Calu3 (cell line): ENCODE data around the gene ANAPC10. TPM values are rescaled to one million over a fixed set of nuclear protein-coding genes. Genes with fewer than 3 reads are reported as not detected.

Source experiments
- BruUV-seq: library from RNA; stranded (reverse); fragments of 400-500 nt; replicated peaks from 2 replicates; lab custom pipeline; 2021; lab: Mats Ljungman, UMichigan
- CTCF ChIA-PET: fragments of 300-600 bp; sonication (Branson Sonifier 250); formaldehyde crosslinking; loops from one replicate; lab custom pipeline; 2022; ENCODE audit warnings: antibody characterized with exemption; lab: Charles Lee
- DNase-seq: peaks from one replicate; pipeline ENCODE4 v3.0.0; 2022
- H3K27ac Mint-ChIP-seq: one replicate; pipeline ENCODE4 v1.8.0; 2022; ENCODE audit warnings: mixed read lengths; ENCODE audit not compliant: unreplicated experiment
- H3K27me3 Mint-ChIP-seq: one replicate; pipeline ENCODE4 v1.8.0; 2022; ENCODE audit warnings: mixed read lengths; ENCODE audit not compliant: unreplicated experiment
- H3K36me3 Mint-ChIP-seq: one replicate; pipeline ENCODE4 v1.8.0; 2022; ENCODE audit warnings: mild to moderate bottlenecking, moderate library complexity, mixed read lengths; ENCODE audit not compliant: insufficient read depth, unreplicated experiment
- H3K4me1 Mint-ChIP-seq: one replicate; pipeline ENCODE4 v1.8.0; 2022; ENCODE audit warnings: mild to moderate bottlenecking, low read depth, mixed read lengths; ENCODE audit not compliant: unreplicated experiment
- H3K4me3 Mint-ChIP-seq: one replicate; pipeline ENCODE4 v1.8.0; 2022; ENCODE audit warnings: mild to moderate bottlenecking, low read depth, moderate library complexity, mixed read lengths; ENCODE audit not compliant: unreplicated experiment
- H3K9me3 Mint-ChIP-seq: one replicate; pipeline ENCODE4 v1.8.0; 2022; ENCODE audit warnings: low read depth, mixed read lengths; ENCODE audit not compliant: unreplicated experiment
- intact Hi-C: fragments of 100-400 bp; cut with micrococcal nuclease; formaldehyde crosslinking; loops from one replicate; pipeline ENCODE4 v1.10.0; 2022; ENCODE audit not compliant: unreplicated experiment
- total RNA-seq: library from RNA; stranded (reverse); gene quantifications from 2 replicates; pipeline ENCODE4 v1.2.3, GENCODE V29; 2022
- TF ChIP-seq, protein P1 (sequence below): fragments of 200-600 bp; IDR thresholded peaks from one replicate; pipeline ENCODE4 v1.8.0; 2022; ENCODE audit warnings: antibody characterized with exemption; ENCODE audit not compliant: unreplicated experiment

Gene ANAPC10
- total RNA-seq, 1 experiment from 2014 or later, result 14.1 TPM

DNA sequence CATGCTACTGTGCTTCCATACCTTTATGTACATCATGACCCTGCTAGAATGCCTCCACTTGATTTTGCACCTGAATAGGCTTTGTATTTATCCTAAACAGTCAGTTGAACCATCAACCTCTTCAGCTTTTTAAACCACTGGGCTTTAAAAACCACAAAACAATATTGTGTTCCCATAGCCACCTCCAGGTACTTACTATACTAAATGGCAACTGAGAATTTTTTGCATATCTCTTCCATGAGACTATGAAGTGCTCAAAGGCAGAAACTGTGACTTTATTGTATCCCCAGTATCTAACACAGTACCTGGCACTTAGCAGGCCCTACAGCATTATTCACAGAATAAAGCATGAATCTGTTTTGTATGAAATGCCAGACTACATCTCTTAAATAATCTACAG lies 39.7 kb downstream of the ANAPC10 start:
- H3K27ac Mint-ChIP-seq, result no peak overlapping the region
- no peaks in the 10 kb centered on the region for H3K27me3 Mint-ChIP-seq
- DNase-seq, result no peak
- TF ChIP-seq, protein P1, sequence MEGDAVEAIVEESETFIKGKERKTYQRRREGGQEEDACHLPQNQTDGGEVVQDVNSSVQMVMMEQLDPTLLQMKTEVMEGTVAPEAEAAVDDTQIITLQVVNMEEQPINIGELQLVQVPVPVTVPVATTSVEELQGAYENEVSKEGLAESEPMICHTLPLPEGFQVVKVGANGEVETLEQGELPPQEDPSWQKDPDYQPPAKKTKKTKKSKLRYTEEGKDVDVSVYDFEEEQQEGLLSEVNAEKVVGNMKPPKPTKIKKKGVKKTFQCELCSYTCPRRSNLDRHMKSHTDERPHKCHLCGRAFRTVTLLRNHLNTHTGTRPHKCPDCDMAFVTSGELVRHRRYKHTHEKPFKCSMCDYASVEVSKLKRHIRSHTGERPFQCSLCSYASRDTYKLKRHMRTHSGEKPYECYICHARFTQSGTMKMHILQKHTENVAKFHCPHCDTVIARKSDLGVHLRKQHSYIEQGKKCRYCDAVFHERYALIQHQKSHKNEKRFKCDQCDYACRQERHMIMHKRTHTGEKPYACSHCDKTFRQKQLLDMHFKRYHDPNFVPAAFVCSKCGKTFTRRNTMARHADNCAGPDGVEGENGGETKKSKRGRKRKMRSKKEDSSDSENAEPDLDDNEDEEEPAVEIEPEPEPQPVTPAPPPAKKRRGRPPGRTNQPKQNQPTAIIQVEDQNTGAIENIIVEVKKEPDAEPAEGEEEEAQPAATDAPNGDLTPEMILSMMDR, result no peak
- no TSS peak for BruUV-seq
- no peaks in the 10 kb centered on the region for H3K4me1 Mint-ChIP-seq
- H3K4me3 Mint-ChIP-seq, result no peak overlapping the region
- H3K36me3 Mint-ChIP-seq, result no peaks in the 10 kb centered on the region
- CTCF ChIA-PET, result interaction anchor here (0.8 kb wide), 1 partner anchor 11 kb away, joined by 3 read pairs; no protein-coding TSS in a partner anchor
- intact Hi-C loops, result no loop called here
- no peaks in the 10 kb centered on the region for H3K9me3 Mint-ChIP-seq

DNA sequence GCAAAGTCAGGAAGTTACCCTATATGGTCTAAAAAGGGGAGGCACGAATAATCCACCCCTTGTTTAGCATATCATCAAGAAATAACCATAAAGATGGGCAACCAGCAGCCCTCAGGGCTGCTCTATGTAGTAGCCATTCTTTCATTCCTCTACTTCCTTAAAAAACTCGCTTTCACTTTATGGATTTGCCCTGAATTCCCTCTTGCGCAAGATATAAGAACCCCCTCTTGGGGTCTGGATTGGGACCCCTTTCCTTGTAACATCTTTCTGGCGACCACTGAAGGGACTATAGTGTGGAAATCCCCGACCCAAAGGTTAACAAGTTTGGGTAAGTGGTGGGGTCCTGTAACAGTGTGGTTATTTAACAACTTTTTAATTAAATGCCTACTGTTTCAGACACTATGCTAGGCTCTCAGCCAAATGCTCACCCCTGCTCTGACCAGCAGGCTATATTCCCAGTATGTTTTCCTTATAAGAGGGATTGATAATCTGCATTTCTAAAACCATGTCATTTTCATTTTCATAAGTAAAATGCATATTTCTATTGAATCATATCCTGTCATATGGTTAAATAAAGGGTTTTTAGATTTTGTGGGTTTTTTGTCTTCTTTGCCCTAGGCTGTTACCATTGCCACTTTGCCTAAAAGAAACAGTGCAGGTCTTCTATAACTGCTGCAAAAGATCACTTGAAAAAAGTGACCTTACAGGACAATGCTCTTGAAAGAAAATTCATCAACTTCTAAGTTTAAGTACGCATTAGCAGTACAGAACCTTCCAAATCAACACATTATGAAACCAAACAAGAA lies 41.5 kb downstream of the ANAPC10 start:
- H3K27ac Mint-ChIP-seq, result no peak overlapping the region
- no peaks in the 10 kb centered on the region for H3K27me3 Mint-ChIP-seq
- H3K4me3 Mint-ChIP-seq, result no peak overlapping the region
- no TSS peak for BruUV-seq
- no peaks in the 10 kb centered on the region for H3K36me3 Mint-ChIP-seq
- intact Hi-C loops, result no loop called here
- CTCF ChIA-PET, result no interaction called here
- no peak for DNase-seq
- TF ChIP-seq, protein P1, result no peak
- no peaks in the 10 kb centered on the region for H3K4me1 Mint-ChIP-seq
- no peaks in the 10 kb centered on the region for H3K9me3 Mint-ChIP-seq

DNA sequence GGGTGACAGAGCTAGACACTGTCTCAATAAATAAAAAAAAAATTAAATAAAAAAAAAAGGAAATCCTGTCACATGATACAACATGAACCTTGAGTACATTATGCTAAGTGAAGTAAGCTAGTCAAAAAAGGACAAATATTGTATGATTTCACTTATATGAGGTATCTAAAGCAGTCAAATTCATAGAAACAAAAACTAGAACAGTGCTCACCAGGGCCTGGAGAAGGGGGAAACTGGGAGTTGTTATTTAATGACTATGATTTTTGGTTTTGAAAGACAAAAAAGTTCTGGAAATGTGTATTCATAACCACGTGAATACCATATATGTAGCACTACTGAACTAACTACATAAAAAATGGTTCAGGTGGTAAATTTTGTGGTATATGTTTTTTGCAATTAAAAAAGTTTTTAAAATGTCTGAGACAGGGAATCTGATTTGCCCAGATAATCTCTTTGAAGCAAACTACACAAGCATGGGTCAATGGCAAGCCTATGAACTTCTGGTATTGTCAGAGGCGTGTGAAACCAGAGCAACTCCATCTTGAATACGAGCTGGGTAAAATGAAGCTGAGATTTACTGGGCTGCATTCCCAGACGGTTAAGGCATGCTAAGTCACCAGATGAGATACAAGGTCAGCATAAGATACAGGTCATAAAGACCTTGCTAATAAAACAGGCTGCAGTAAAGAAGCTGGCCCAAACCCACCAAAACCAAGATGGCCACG lies 42.3 kb downstream of the ANAPC10 start:
- no peaks in the 10 kb centered on the region for H3K9me3 Mint-ChIP-seq
- TF ChIP-seq, protein P1, result no peak
- BruUV-seq, result no TSS peak
- no peaks in the 10 kb centered on the region for H3K36me3 Mint-ChIP-seq
- no peak for DNase-seq
- H3K4me3 Mint-ChIP-seq, result no peak overlapping the region
- CTCF ChIA-PET, result no interaction called here
- no peaks in the 10 kb centered on the region for H3K4me1 Mint-ChIP-seq
- H3K27me3 Mint-ChIP-seq, result no peaks in the 10 kb centered on the region
- no peak overlapping the region for H3K27ac Mint-ChIP-seq
- intact Hi-C loops, result no loop called here

DNA sequence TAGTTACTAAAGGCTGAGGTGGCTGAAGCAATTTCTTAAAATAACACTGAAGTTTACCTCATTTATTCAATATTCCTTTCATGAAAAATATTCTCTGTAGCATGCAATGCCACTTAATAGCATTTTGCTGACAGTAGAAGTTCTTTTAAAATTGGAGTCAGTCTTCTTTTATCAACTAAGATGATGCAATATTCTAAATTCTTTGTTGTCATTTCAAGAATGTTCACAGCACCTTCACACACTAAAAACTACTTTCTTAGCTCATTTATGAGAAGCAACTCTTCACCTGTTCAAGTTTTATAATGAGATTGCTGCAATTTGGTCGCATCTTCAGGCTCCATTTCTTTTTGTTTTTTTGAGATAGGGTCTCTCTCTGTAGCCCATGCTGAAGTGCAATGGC lies 48.8 kb downstream of the ANAPC10 start:
- CTCF ChIA-PET, result no interaction called here
- H3K36me3 Mint-ChIP-seq, result no peaks in the 10 kb centered on the region
- H3K4me3 Mint-ChIP-seq, result no peak overlapping the region
- H3K4me1 Mint-ChIP-seq, result no peaks in the 10 kb centered on the region
- DNase-seq, result no peak
- no peak overlapping the region for H3K27ac Mint-ChIP-seq
- H3K9me3 Mint-ChIP-seq, result no peaks in the 10 kb centered on the region
- TF ChIP-seq, protein P1, result no peak
- no TSS peak for BruUV-seq
- no peaks in the 10 kb centered on the region for H3K27me3 Mint-ChIP-seq
- intact Hi-C loops, result no loop called here
